Natural killer cell (primary cell): Measurements from ENCODE around the gene CYTH4. TPM values are rescaled to one million over a fixed set of nuclear protein-coding genes. Genes with fewer than 3 reads are reported as not detected.
A peak's percentile ranks its signal among the peaks of the same experiment; 100 is the strongest.

Source experiments
- ATAC-seq, 3 donors: fragments of 150-1000 bp in 2 of 3; fragments of 200-7000 bp in 1 of 3; cut with Tn5 transposase; 1 replicate in 1 of 3; 2 replicates in 2 of 3; pipeline ENCODE4 v1.10.0; 2021; ENCODE audit warnings: mild to moderate bottlenecking in 2 of 3, moderate library complexity in 2 of 3
- DNase-seq, 2 donors: peaks; one replicate each; pipeline versions ENCODE4 v3.0.0 to v3.0.0-alpha.2; 2013 to 2021; ENCODE audit warnings: mixed read lengths in 1 of 2
- H3K27ac ChIP-seq: one replicate; pipeline ENCODE4 v1.5.1; 2013; ENCODE audit warnings: mild to moderate bottlenecking, low read length
- H3K27me3 ChIP-seq: one replicate; pipeline ENCODE4 v1.6.1; 2013; ENCODE audit warnings: low read length; ENCODE audit not compliant: control insufficient read depth, insufficient read depth
- H3K36me3 ChIP-seq: one replicate; pipeline ENCODE4 v1.6.1; 2013; ENCODE audit warnings: low read length; ENCODE audit not compliant: control insufficient read depth, insufficient read depth
- H3K4me1 ChIP-seq: one replicate; pipeline ENCODE4 v1.6.1; 2013; ENCODE audit warnings: low read length; ENCODE audit not compliant: control insufficient read depth, insufficient read depth
- H3K4me3 ChIP-seq: one replicate; pipeline ENCODE4 v1.5.1; 2013; ENCODE audit warnings: low read length
- H3K9me3 ChIP-seq: one replicate; pipeline ENCODE4 v1.6.1; 2013; ENCODE audit warnings: low read length; ENCODE audit not compliant: control insufficient read depth, insufficient read depth
- H3K27ac Mint-ChIP-seq, 2 donors: one replicate each; pipeline ENCODE4 v1.8.0; 2022; ENCODE audit warnings: mild to moderate bottlenecking in 2 of 2, mixed read lengths in 2 of 2, moderate library complexity in 1 of 2
- H3K27me3 Mint-ChIP-seq, 2 donors: one replicate each; pipeline ENCODE4 v1.8.0; 2022; ENCODE audit warnings: low read depth in 2 of 2, mixed read lengths in 2 of 2
- H3K36me3 Mint-ChIP-seq: one replicate; pipeline ENCODE4 v1.8.0; 2022; ENCODE audit warnings: mixed read lengths
- H3K4me1 Mint-ChIP-seq, 2 donors: one replicate each; pipeline ENCODE4 v1.8.0; 2022; ENCODE audit warnings: mixed read lengths in 2 of 2
- H3K4me3 Mint-ChIP-seq: one replicate; pipeline ENCODE4 v1.8.0; 2022; ENCODE audit warnings: mild to moderate bottlenecking, moderate library complexity, mixed read lengths
- H3K9me3 Mint-ChIP-seq, 2 donors: one replicate each; pipeline ENCODE4 v1.8.0; 2022; ENCODE audit warnings: mixed read lengths in 2 of 2
- CTCF ChIP-seq: fragments of 200-600 bp; IDR thresholded peaks from one replicate; pipeline ENCODE4 v1.8.0; 2022; ENCODE audit warnings: antibody characterized with exemption
- WGBS: methylation state at CpG from one replicate; pipeline ENCODE4 v1.1.7; 2013; ENCODE audit warnings: missing lambda C conversion rate; ENCODE audit not compliant: insufficient coverage; 5-methylcytosine and 5-hydroxymethylcytosine counted together
- intact Hi-C: fragments of 100-400 bp; cut with micrococcal nuclease; formaldehyde crosslinking; loops from one replicate; pipeline ENCODE4 v1.14.2; 2022
- total RNA-seq, 4 donors: library from RNA; stranded (reverse); fragments of 120-200 nt in 1 of 4; gene quantifications; one replicate each; pipeline versions ENCODE4 v1.2.3 to v1.2.4, GENCODE V29; 2013 to 2022

CYTH4 gene
- total RNA-seq, 3 donors from 2014 or later (not counting 1 experiment from before 2014, with no cell fraction given), result 219 to 260 (median 249) TPM

DNA sequence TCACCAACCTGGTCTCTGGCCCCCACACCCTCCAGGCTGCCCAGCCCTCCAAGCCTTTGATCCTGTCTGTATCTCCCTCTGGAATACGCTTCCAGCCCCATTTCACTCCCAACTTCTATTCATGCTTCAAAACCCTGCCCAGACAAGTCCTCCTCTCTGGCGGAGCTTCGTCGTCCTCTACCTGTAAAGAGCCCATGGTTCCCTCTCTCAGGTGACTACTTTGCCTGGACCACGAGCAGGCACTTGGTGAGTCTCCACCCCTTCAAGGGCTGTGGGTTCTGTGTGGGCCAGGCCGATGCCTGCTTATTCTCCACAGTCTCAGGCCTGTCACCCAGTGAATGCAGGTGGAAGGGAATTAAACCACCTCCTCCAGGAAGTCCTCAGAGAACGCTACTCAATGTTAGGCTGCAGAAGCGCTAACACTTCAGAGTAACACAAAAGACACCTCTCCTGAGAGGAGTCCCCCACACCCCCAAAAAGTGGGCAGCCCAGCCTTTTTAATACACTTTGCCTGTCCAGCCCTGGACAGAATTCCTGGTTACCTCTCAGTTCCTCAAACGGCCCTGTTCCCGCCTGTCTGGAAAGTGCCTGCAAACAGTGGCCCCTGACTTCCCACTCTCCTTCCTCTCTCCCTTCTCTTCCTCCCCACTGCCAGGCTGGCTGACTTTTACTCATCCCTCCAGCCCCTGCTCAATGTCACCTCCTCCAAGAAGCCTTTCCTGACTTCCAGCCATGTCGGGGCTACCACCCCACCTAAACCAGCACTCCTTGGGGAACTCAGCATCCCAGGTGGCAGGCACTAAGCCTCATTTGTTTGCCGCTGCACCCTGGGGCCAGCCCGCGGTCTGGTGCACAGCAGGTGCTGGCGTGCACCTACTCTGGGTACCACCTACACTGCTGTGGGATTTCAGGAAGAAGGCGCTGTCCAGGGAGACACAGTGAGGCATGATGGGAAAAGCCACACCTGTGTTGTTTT lies 47.3 kb upstream of the CYTH4 start:
- Histone ChIP-seq H3K9me3 (no peaks in the 10 kb centered on the region), H3K4me3 (no peak overlapping the region), H3K36me3 (peaks cover 84% of the 10 kb centered on the region), H3K4me1 (peaks cover 98% of the 10 kb centered on the region), H3K27me3 (no peaks in the 10 kb centered on the region), H3K27ac (peak overlapping the region; percentile 58)
- no peak for ATAC-seq
- Mint-ChIP-seq H3K27me3 (no peaks in the 10 kb centered on the region), H3K27ac (peak overlapping the region; percentile 93 to 98), H3K9me3 (no peaks in the 10 kb centered on the region), H3K4me3 (peak overlapping the region; percentile 81), H3K36me3 (no peaks in the 10 kb centered on the region), H3K4me1 (peaks cover 86 to 97% of the 10 kb centered on the region in 2 donors)
- DNase-seq, result peak in 1 of 2 donors; percentile 29
- intact Hi-C loops, result no loop called here
- no peak for TF ChIP-seq CTCF
- 63% methylated on average over 16 of the region's 16 CpGs for WGBS

- Mint-ChIP-seq H3K9me3 (no peaks in the 10 kb centered on the region), H3K27ac (peak overlapping the region; percentile 93 to 98), H3K4me3 (peak overlapping the region; percentile 81), H3K4me1 (peaks cover 87 to 97% of the 10 kb centered on the region in 2 donors), H3K36me3 (no peaks in the 10 kb centered on the region), H3K27me3 (no peaks in the 10 kb centered on the region)
- Histone ChIP-seq H3K27me3 (no peaks in the 10 kb centered on the region), H3K4me1 (peaks cover 98% of the 10 kb centered on the region), H3K36me3 (peaks cover 87% of the 10 kb centered on the region), H3K9me3 (no peaks in the 10 kb centered on the region), H3K4me3 (no peak overlapping the region), H3K27ac (peak overlapping the region; percentile 58)
- WGBS, result 80% methylated on average over 3 of the region's 3 CpGs
- ATAC-seq (no peak), DNase-seq (peak in 1 of 2 donors; percentile 48)
- no peak for TF ChIP-seq CTCF
- intact Hi-C loops, result no loop called here
Measured at GRCh38 chr22:37235897-37236607, 46.3 kb upstream of the CYTH4 start.

- Mint-ChIP-seq H3K27me3 (no peaks in the 10 kb centered on the region), H3K9me3 (no peaks in the 10 kb centered on the region), H3K4me1 (peaks cover 87 to 97% of the 10 kb centered on the region in 2 donors), H3K36me3 (no peaks in the 10 kb centered on the region), H3K27ac (peak overlapping the region; percentile 93 to 98), H3K4me3 (peak overlapping the region; percentile 83)
- intact Hi-C loops, result loop anchor here (2.0 kb wide), 1 partner anchor 23 kb away; no protein-coding TSS in a partner anchor
- TF ChIP-seq CTCF, result no peak
- ATAC-seq (no peak), DNase-seq (peak in 1 of 2 donors; percentile 58)
- no peak overlapping the region for H3K4me3 ChIP-seq
- no peaks in the 10 kb centered on the region for H3K9me3 ChIP-seq
- H3K36me3 ChIP-seq, result peaks cover 80% of the 10 kb centered on the region
- no peaks in the 10 kb centered on the region for H3K27me3 ChIP-seq
- H3K4me1 ChIP-seq, result peaks cover 96% of the 10 kb centered on the region
- WGBS, result 70% methylated on average over 20 of the region's 20 CpGs
- peak overlapping the region; percentile 82 for H3K27ac ChIP-seq
Measured at GRCh38 chr22:37237371-37238268, 44.7 kb upstream of the CYTH4 start.
